ENCODE results near the gene SYNE2.

Gene SYNE2

DNA sequence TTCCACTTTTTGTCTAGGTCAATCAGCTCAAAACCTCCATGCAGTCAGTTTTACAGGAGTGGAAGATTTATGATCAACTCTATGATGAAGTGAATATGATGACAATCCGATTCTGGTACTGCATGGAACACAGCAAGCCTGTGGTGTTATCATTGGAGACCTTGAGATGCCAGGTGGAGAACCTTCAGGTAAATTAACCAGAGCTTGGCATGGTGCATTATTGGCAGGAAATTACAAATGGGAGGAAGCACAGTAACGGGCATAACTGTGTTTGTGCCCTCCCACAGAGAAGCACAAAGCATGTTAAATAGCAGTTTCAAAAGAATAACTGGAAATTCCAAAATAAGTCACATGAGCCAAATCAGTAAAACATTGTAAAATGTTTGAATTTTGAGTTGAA, 305.8 kb downstream of the SYNE2 start:
- Histone ChIP-seq H3K9me3 (ENCODE audit: control insufficient read depth, insufficient read depth, low read length) (no peaks in the 10 kb centered on the region), H3K4me2 (ENCODE audit: low read length) (no peak overlapping the region), H3K27me3 (ENCODE audit: control insufficient read depth, low read length) (no peaks in the 10 kb centered on the region), H3K79me2 (ENCODE audit: control insufficient read depth, low read length) (no peaks in the 10 kb centered on the region), H3K36me3 (ENCODE audit: control insufficient read depth, low read length) (peaks cover 93% of the 10 kb centered on the region), H3F3A (ENCODE audit: control insufficient read depth, insufficient read depth) (peaks cover 3% of the 10 kb centered on the region), H3K27ac (ENCODE audit: low read depth, low read length) (no peak overlapping the region), H4K20me1 (ENCODE audit: control insufficient read depth, insufficient read depth, low read depth, low read length) (no peaks in the 10 kb centered on the region; the same call in 1 of the 2 replicates), H3K4me1 (ENCODE audit: control insufficient read depth, low read length) (no peaks in the 10 kb centered on the region), H3K9me2 (replicated peaks; ENCODE audit: control insufficient read depth, low read length) (no peaks in the 10 kb centered on the region), H3K4me3 (ENCODE audit: low read length) (no peak overlapping the region)
- TF ChIP-seq, protein P1, sequence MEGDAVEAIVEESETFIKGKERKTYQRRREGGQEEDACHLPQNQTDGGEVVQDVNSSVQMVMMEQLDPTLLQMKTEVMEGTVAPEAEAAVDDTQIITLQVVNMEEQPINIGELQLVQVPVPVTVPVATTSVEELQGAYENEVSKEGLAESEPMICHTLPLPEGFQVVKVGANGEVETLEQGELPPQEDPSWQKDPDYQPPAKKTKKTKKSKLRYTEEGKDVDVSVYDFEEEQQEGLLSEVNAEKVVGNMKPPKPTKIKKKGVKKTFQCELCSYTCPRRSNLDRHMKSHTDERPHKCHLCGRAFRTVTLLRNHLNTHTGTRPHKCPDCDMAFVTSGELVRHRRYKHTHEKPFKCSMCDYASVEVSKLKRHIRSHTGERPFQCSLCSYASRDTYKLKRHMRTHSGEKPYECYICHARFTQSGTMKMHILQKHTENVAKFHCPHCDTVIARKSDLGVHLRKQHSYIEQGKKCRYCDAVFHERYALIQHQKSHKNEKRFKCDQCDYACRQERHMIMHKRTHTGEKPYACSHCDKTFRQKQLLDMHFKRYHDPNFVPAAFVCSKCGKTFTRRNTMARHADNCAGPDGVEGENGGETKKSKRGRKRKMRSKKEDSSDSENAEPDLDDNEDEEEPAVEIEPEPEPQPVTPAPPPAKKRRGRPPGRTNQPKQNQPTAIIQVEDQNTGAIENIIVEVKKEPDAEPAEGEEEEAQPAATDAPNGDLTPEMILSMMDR (IDR thresholded peaks at IDR 0.05; ENCODE audit: low read depth, low read length, poor library complexity, severe bottlenecking): no peak
- no peak for TF ChIP-seq EZH2phosphoT487 (IDR thresholded peaks at IDR 0.05; ENCODE audit: borderline replicate concordance, low read length)

DNA sequence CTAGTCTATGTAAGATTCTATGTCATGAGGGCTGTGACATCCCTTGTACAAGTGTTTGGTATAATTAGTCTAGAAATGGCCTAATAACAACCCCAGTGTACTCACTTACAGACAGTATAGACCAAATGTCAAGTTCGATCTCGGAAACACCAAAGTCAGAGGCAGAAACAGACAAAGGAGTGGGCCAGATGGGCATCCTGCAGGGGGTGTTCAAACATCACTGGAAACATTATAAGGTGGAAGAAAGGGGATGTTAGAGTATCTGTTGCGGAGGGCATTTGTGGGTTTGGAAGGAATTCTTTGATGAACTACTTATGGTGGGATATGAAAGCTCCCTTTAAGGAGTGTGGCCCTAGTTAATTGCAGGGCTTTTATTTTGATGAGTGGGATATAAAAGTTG, 306.8 kb downstream of the SYNE2 start:
- H3K79me2 ChIP-seq (ENCODE audit: control insufficient read depth, low read length): no peaks in the 10 kb centered on the region
- no peaks in the 10 kb centered on the region for H3K9me3 ChIP-seq (ENCODE audit: control insufficient read depth, insufficient read depth, low read length)
- H3K9me2 ChIP-seq (replicated peaks; ENCODE audit: control insufficient read depth, low read length): no peaks in the 10 kb centered on the region
- H3K4me3 ChIP-seq (ENCODE audit: low read length): no peak overlapping the region
- no peak overlapping the region for H3K4me2 ChIP-seq (ENCODE audit: low read length)
- H3K27ac ChIP-seq (ENCODE audit: low read depth, low read length): no peak overlapping the region
- H3F3A ChIP-seq (ENCODE audit: control insufficient read depth, insufficient read depth): peaks cover 3% of the 10 kb centered on the region
- H4K20me1 ChIP-seq (ENCODE audit: control insufficient read depth, insufficient read depth, low read depth, low read length): no peaks in the 10 kb centered on the region; the same call in 1 of the 2 replicates
- peaks cover 90% of the 10 kb centered on the region for H3K36me3 ChIP-seq (ENCODE audit: control insufficient read depth, low read length)
- no peaks in the 10 kb centered on the region for H3K4me1 ChIP-seq (ENCODE audit: control insufficient read depth, low read length)
- no peaks in the 10 kb centered on the region for H3K27me3 ChIP-seq (ENCODE audit: control insufficient read depth, low read length)
- TF ChIP-seq, protein P1 (IDR thresholded peaks at IDR 0.05; ENCODE audit: low read depth, low read length, poor library complexity, severe bottlenecking): no peak
- no peak for TF ChIP-seq EZH2phosphoT487 (IDR thresholded peaks at IDR 0.05; ENCODE audit: borderline replicate concordance, low read length)

DNA sequence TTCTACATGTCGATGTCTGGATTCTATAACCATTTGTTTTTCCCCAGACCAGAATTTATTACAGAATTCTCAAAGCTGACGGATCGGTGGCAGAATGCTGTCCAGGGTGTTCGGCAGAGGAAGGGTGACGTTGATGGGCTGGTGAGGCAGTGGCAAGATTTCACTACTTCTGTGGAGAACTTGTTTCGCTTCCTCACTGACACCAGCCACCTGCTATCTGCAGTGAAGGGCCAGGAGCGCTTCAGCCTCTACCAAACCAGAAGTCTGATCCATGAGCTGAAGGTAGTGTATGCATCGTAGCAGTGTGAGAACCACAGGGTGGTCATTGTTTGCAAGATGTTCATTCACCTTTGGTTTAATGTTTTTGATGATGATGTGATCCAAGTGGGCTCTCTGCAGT, 317.4 kb downstream of the SYNE2 start:
- Histone ChIP-seq H3K4me3 (ENCODE audit: low read length) (no peak overlapping the region), H3K9me2 (replicated peaks; ENCODE audit: control insufficient read depth, low read length) (no peaks in the 10 kb centered on the region), H4K20me1 (ENCODE audit: control insufficient read depth, insufficient read depth, low read depth, low read length) (no peaks in the 10 kb centered on the region), H3K4me1 (ENCODE audit: control insufficient read depth, low read length) (no peaks in the 10 kb centered on the region), H3K27ac (ENCODE audit: low read depth, low read length) (no peak overlapping the region), H3K9me3 (ENCODE audit: control insufficient read depth, insufficient read depth, low read length) (no peaks in the 10 kb centered on the region), H3F3A (ENCODE audit: control insufficient read depth, insufficient read depth) (peaks cover 5% of the 10 kb centered on the region; the same call in 1 of the 2 replicates), H3K79me2 (ENCODE audit: control insufficient read depth, low read length) (no peaks in the 10 kb centered on the region), H3K36me3 (ENCODE audit: control insufficient read depth, low read length) (peaks cover 89% of the 10 kb centered on the region), H3K4me2 (ENCODE audit: low read length) (no peak overlapping the region), H3K27me3 (ENCODE audit: control insufficient read depth, low read length) (no peaks in the 10 kb centered on the region)
- no peak for TF ChIP-seq EZH2phosphoT487 (IDR thresholded peaks at IDR 0.05; ENCODE audit: borderline replicate concordance, low read length)
- TF ChIP-seq, protein P1 (IDR thresholded peaks at IDR 0.05; ENCODE audit: low read depth, low read length, poor library complexity, severe bottlenecking): no peak
